HCT116 (cell line): ENCODE data around the gene NEO1. TPM values are rescaled to one million over a fixed set of nuclear protein-coding genes. Genes with fewer than 3 reads are reported as not detected.

Source experiments
- ATAC-seq: fragments of 200-7000 bp; cut with Tn5 transposase; 2 replicates; pipeline ENCODE4 v1.9.1; 2020; ENCODE audit warnings: mild to moderate bottlenecking, moderate library complexity
- BruUV-seq: library from RNA; stranded (reverse); fragments of 400-500 nt; replicated peaks from 2 replicates; lab custom pipeline; 2021; lab: Mats Ljungman, UMichigan
- CTCF ChIA-PET: fragments of 300-600 bp; sonication (Branson Sonifier 250); formaldehyde crosslinking; loops from one replicate; lab custom pipeline; 2021; ENCODE audit warnings: antibody characterized with exemption; lab: Charles Lee
- POLR2A ChIA-PET: fragments of 300-600, 350-600 bp; sonication (Branson Sonifier 250); formaldehyde crosslinking; loops from one replicate; lab custom pipeline; 2021; ENCODE audit warnings: antibody characterized with exemption; lab: Charles Lee
- RAD21 ChIA-PET, 2 experiments: fragments of 300-600 bp; sonication (Branson Sonifier 250); formaldehyde crosslinking; loops; one replicate each; lab custom pipeline; 2023; ENCODE audit warnings: low total read pairs in 2 of 2; ENCODE audit not compliant: uncharacterized antibody in 2 of 2, unreplicated experiment in 2 of 2, low non-redundant PET in 1 of 2; lab: Charles Lee
- DNase-seq: peaks from one replicate; pipeline ENCODE4 v3.0.0-alpha.2; 2010; ENCODE audit warnings: low read depth, low spot score
- H2AFZ ChIP-seq: fragments of 200-600 bp; shearing (Covaris generic), sonication (generic); 2 replicates; pipeline ENCODE4 v1.6.1; 2017; ENCODE audit warnings: low read depth, mixed run types, mixed read lengths, antibody characterized with exemption, low read length; ENCODE audit not compliant: poor library complexity, severe bottlenecking
- H3K27ac ChIP-seq: 2 replicates; pipeline ENCODE4 v1.5.1; 2012; ENCODE audit warnings: low read depth, low read length
- H3K27me3 ChIP-seq: fragments of 200-600 bp; sonication (generic); 2 replicates; pipeline ENCODE4 v1.6.1; 2016; ENCODE audit warnings: mixed run types, low read length, mixed read lengths; ENCODE audit not compliant: insufficient read depth
- H3K36me3 ChIP-seq, 2 experiments: fragments of 200-500 bp in 1 of 2; fragments of 200-600 bp in 1 of 2; sonication (Bioruptor generic) in 1 of 2; sonication (generic) in 1 of 2; 2 replicates each; pipeline versions ENCODE4 v1.5.1 to v1.6.1; 2014 to 2016; ENCODE audit warnings: low read length in 2 of 2, inconsistent platforms in 1 of 2, mixed read lengths in 1 of 2, mixed run types in 1 of 2; ENCODE audit not compliant: insufficient read depth in 2 of 2, control insufficient read depth in 1 of 2
- H3K4me1 ChIP-seq, 2 experiments: fragments of 200-600 bp in 1 of 2; sonication (generic) in 1 of 2; 2 replicates each; pipeline versions ENCODE4 v1.5.1 to v1.6.1; 2012 to 2017; ENCODE audit warnings: low read length in 2 of 2, inconsistent platforms in 1 of 2, mild to moderate bottlenecking in 1 of 2, mixed read lengths in 1 of 2, mixed run types in 1 of 2, moderate library complexity in 1 of 2; ENCODE audit not compliant: insufficient read depth in 2 of 2, control insufficient read depth in 1 of 2
- H3K4me2 ChIP-seq: fragments of 200-600 bp; sonication (generic); 2 replicates; pipeline ENCODE4 v1.6.1; 2017; ENCODE audit warnings: mixed run types, low read length, mixed read lengths
- H3K4me3 ChIP-seq, 2 experiments: fragments of 200-600 bp in 1 of 2; sonication (generic) in 1 of 2; replicated peaks in 1 of 2; 2 replicates each; pipeline ENCODE4 v1.5.1; 2011 to 2016; ENCODE audit warnings: low read length in 2 of 2, control low read depth in 1 of 2, low read depth in 1 of 2, mild to moderate bottlenecking in 1 of 2, mixed read lengths in 1 of 2, mixed run types in 1 of 2
- H3K79me2 ChIP-seq: fragments of 200-600 bp; sonication (generic); 2 replicates; pipeline ENCODE4 v1.6.1; 2017; ENCODE audit warnings: mild to moderate bottlenecking, mixed run types, low read length, moderate library complexity, mixed read lengths; ENCODE audit not compliant: insufficient read depth
- H3K9ac ChIP-seq: fragments of 200-600 bp; sonication (generic); 2 replicates; pipeline ENCODE4 v1.6.1; 2016; ENCODE audit warnings: low read length, mixed read lengths
- H3K9me2 ChIP-seq: fragments of 200-600 bp; sonication (generic), shearing (Covaris generic); 2 replicates; pipeline ENCODE4 v1.6.1; 2017; ENCODE audit warnings: mixed run types, mild to moderate bottlenecking, moderate library complexity; ENCODE audit not compliant: insufficient read depth
- H3K9me3 ChIP-seq, 2 experiments: fragments of 200-500 bp in 1 of 2; fragments of 200-600 bp in 1 of 2; sonication (Bioruptor generic) in 1 of 2; sonication (generic) in 1 of 2; 2 replicates each; pipeline ENCODE4 v1.6.1; 2014 to 2017; ENCODE audit warnings: low read length in 2 of 2, mixed read lengths in 2 of 2, inconsistent platforms in 1 of 2, low read depth in 1 of 2, mild to moderate bottlenecking in 1 of 2, mixed run types in 1 of 2, moderate library complexity in 1 of 2; ENCODE audit not compliant: control insufficient read depth in 1 of 2, insufficient read depth in 1 of 2
- H4K20me1 ChIP-seq: fragments of 200-600 bp; sonication (generic), shearing (Covaris generic); 2 replicates; pipeline ENCODE4 v1.6.1; 2017; ENCODE audit warnings: mixed run types, mild to moderate bottlenecking, moderate library complexity; ENCODE audit not compliant: insufficient read depth
- ATF3 ChIP-seq: IDR thresholded peaks from 2 replicates; pipeline ENCODE4 v1.6.1; 2012
- CBX3 ChIP-seq: IDR thresholded peaks from 2 replicates; pipeline ENCODE4 v1.6.1; 2012; ENCODE audit warnings: low read depth
- CEBPB ChIP-seq: IDR thresholded peaks from 2 replicates; pipeline ENCODE4 v1.6.1; 2012; ENCODE audit warnings: low read depth
- CTCF ChIP-seq, 3 experiments: fragments of 200-600 bp in 1 of 3; sonication (generic) in 1 of 3; IDR thresholded peaks in 2 of 3; conservative IDR thresholded peaks in 1 of 3; 2 replicates each; pipeline ENCODE4 v1.5.1; 2012 to 2017; ENCODE audit warnings: low read depth in 2 of 3, low read length in 2 of 3, antibody characterized with exemption in 1 of 3, borderline replicate concordance in 1 of 3, control low read depth in 1 of 3, mild to moderate bottlenecking in 1 of 3, mixed read lengths in 1 of 3, mixed run types in 1 of 3, moderate library complexity in 1 of 3; ENCODE audit not compliant: insufficient read depth in 1 of 3
- ELF1 ChIP-seq: IDR thresholded peaks from 2 replicates; pipeline ENCODE4 v1.6.1; 2012; ENCODE audit warnings: low read depth, borderline replicate concordance
- EZH2 ChIP-seq: fragments of 200-600 bp; sonication (generic); IDR thresholded peaks from 2 replicates; pipeline ENCODE4 v1.6.1; 2017; ENCODE audit warnings: antibody characterized with exemption, mixed run types
- JUND ChIP-seq: IDR thresholded peaks from 2 replicates; pipeline ENCODE4 v1.6.1; 2012
- MAX ChIP-seq: IDR thresholded peaks from 2 replicates; pipeline ENCODE4 v1.6.1; 2012
- POLR2A ChIP-seq: IDR thresholded peaks from 2 replicates; pipeline ENCODE4 v1.7.0; 2011; ENCODE audit warnings: borderline replicate concordance; ENCODE audit not compliant: insufficient read depth, insufficient read length; ENCODE audit errors: extremely low read depth
- POLR2AphosphoS5 ChIP-seq: IDR thresholded peaks from 2 replicates; pipeline ENCODE4 v1.6.1; 2011; ENCODE audit warnings: mild to moderate bottlenecking, low read depth, low read length, moderate library complexity
- RAD21 ChIP-seq: IDR thresholded peaks from 2 replicates; pipeline ENCODE4 v1.6.1; 2012; ENCODE audit warnings: low read depth, mild to moderate bottlenecking
- SIN3A ChIP-seq: IDR thresholded peaks from 2 replicates; pipeline ENCODE4 v1.6.1; 2012; ENCODE audit warnings: low read depth
- SP1 ChIP-seq: IDR thresholded peaks from 2 replicates; pipeline ENCODE4 v1.6.1; 2012; ENCODE audit warnings: low read depth
- SRF ChIP-seq: IDR thresholded peaks from 2 replicates; pipeline ENCODE4 v1.6.1; 2012; ENCODE audit warnings: low read depth
- TCF7L2 ChIP-seq: IDR thresholded peaks from 2 replicates; pipeline ENCODE4 v1.7.0; 2011; ENCODE audit warnings: borderline replicate concordance, inconsistent platforms; ENCODE audit not compliant: insufficient read depth, insufficient read length; ENCODE audit errors: extremely low read depth
- YY1 ChIP-seq: IDR thresholded peaks from 2 replicates; pipeline ENCODE4 v1.6.1; 2011; ENCODE audit warnings: low read length, low read depth, moderate library complexity, mild to moderate bottlenecking; ENCODE audit not compliant: insufficient replicate concordance; ENCODE audit errors: extremely low read depth
- ZBTB33 ChIP-seq: IDR thresholded peaks from 2 replicates; pipeline ENCODE4 v1.6.1; 2011; ENCODE audit warnings: mild to moderate bottlenecking, low read length, moderate library complexity; ENCODE audit not compliant: insufficient replicate concordance; ENCODE audit errors: extremely low read depth
- intact Hi-C: fragments of 100-400 bp; cut with micrococcal nuclease; formaldehyde crosslinking; loops from 2 replicates; pipeline ENCODE4 v1.10.0; 2022
- total RNA-seq: library from RNA; stranded (reverse); gene quantifications from one replicate; pipeline ENCODE4 v1.2.1, GENCODE V29; 2021; ENCODE audit not compliant: unreplicated experiment

Gene NEO1
- total RNA-seq, 1 experiment from 2014 or later, result 30.0 TPM

- no peak overlapping the region for H2AFZ ChIP-seq
- H3K27ac ChIP-seq, result no peak overlapping the region
- no peaks in the 10 kb centered on the region for H3K9me2 ChIP-seq
- peak; percentile 98 for ATAC-seq
- H3K36me3 ChIP-seq, result no peaks in the 10 kb centered on the region
- no peaks in the 10 kb centered on the region for H3K9me3 ChIP-seq
- no peak overlapping the region for H3K4me3 ChIP-seq
- no peaks in the 10 kb centered on the region for H3K4me1 ChIP-seq
- ChIA-PET RAD21 (no interaction called here), CTCF (no interaction called here), POLR2A (no interaction called here)
- H3K79me2 ChIP-seq, result no peaks in the 10 kb centered on the region
- H3K27me3 ChIP-seq, result no peaks in the 10 kb centered on the region
- intact Hi-C loops, result no loop called here
- no peaks in the 10 kb centered on the region for H4K20me1 ChIP-seq
- TF ChIP-seq CTCF (IDR thresholded peaks at IDR 0.05 in 2 of 3, conservative IDR thresholded peaks at IDR 0.05 in 1 of 3; ENCODE audit: borderline replicate concordance in 1 of 3, insufficient read depth in 1 of 3, low read depth in 2 of 3, low read length in 2 of 3) (peak in 2 of 3 experiments; percentile 94 to 97; a peak in 4 of 6 replicates), SRF (no peak), EZH2 (no peak), ELF1 (peak; percentile 48; the same call in 1 of the 2 replicates), YY1 (no peak), POLR2AphosphoS5 (no peak), POLR2A (no peak), CBX3 (0 out of 2 replicates have a peak, but pooled peaks have one; percentile 16), SIN3A (no peak), ATF3 (no peak), TCF7L2 (no peak), CEBPB (no peak), JUND (no peak), SP1 (no peak), RAD21 (peak; percentile 26), ZBTB33 (no peak), MAX (no peak)
- H3K9ac ChIP-seq, result no peak overlapping the region
- H3K4me2 ChIP-seq, result no peak overlapping the region
- DNase-seq, result peak; percentile 18
- no TSS peak for BruUV-seq
Observed at GRCh38 chr15:73127302-73127936, 75.2 kb downstream of the NEO1 start.
